Activated naive CD4-positive, alpha-beta T cell treated with Interleukin-2 at 50 U/mL for 16 hours (primary cell): ENCODE results near the gene ZNF311.
"Not testable (repeated sequence)": the region's sequence is repeated elsewhere in the genome, so short reads cannot be mapped to it uniquely, and the experiment has no call there.

Experiments
- DNase-seq: peaks from one replicate; pipeline ENCODE4 v3.0.0-alpha.2; 2020

The ZNF311 gene

GRCh38 chr6:28982476-28983266 is 22.4 kb downstream of the ZNF311 start:
- no peak for DNase-seq

GRCh38 chr6:28981833-28982475 is 23.2 kb downstream of the ZNF311 start:
- DNase-seq, result peak; percentile 72

GRCh38 chr6:28981431-28981832 is 23.7 kb downstream of the ZNF311 start:
- peak; percentile 80 for DNase-seq

GRCh38 chr6:28980852-28981430 is 24.2 kb downstream of the ZNF311 start:
- peak; percentile 52 for DNase-seq

GRCh38 chr6:28980137-28980851 is 24.8 kb downstream of the ZNF311 start:
- DNase-seq, result no peak

- DNase-seq, result no peak
Measured at GRCh38 chr6:28979679-28980078, 25.4 kb downstream of the ZNF311 start.

GRCh38 chr6:28978959-28979561 is 26.1 kb downstream of the ZNF311 start:
- DNase-seq, result no peak

- DNase-seq, result no peak
Measured at GRCh38 chr6:28978133-28978491, 27.0 kb downstream of the ZNF311 start.

GRCh38 chr6:28977341-28978132 is 27.6 kb downstream of the ZNF311 start:
- no peak for DNase-seq

GRCh38 chr6:28976677-28977076 is 28.4 kb downstream of the ZNF311 start:
- no peak for DNase-seq

GRCh38 chr6:28974505-28974904 is 30.6 kb downstream of the ZNF311 start:
- no peak for DNase-seq

GRCh38 chr6:28970056-28970455 is 35.1 kb downstream of the ZNF311 start:
- not testable (repeated sequence) for DNase-seq

- no peak for DNase-seq
Measured at GRCh38 chr6:28969129-28969528, 36.0 kb downstream of the ZNF311 start.

GRCh38 chr6:28968476-28968875 is 36.6 kb downstream of the ZNF311 start:
- DNase-seq, result no peak

GRCh38 chr6:28965706-28966105 is 39.4 kb downstream of the ZNF311 start:
- no peak for DNase-seq

GRCh38 chr6:28960846-28961500 is 44.1 kb downstream of the ZNF311 start:
- DNase-seq, result no peak

- not testable (repeated sequence) for DNase-seq
Measured at GRCh38 chr6:28958561-28959243, 46.4 kb downstream of the ZNF311 start.

- not testable (repeated sequence) for DNase-seq
Measured at GRCh38 chr6:28957795-28958314, 47.3 kb downstream of the ZNF311 start.

GRCh38 chr6:28956331-28956730 is 48.8 kb downstream of the ZNF311 start:
- no peak for DNase-seq

- DNase-seq, result no peak
Measured at GRCh38 chr6:28953585-28954258, 51.4 kb downstream of the ZNF311 start.
